ENCODE data around the gene TRIP13.

Gene TRIP13

GRCh38 chr5:860506-861150 is 32.1 kb upstream of the TRIP13 start:
- H3K4me3 ChIP-seq (ENCODE audit: low read depth in 1 of 2, low read length in 1 of 2): no peak overlapping the region
- no peak overlapping the region for H3K27ac ChIP-seq
- no peaks in the 10 kb centered on the region for H3K9me3 ChIP-seq
- peaks cover 44% of the 10 kb centered on the region for H3K36me3 ChIP-seq
- no peak for TF ChIP-seq CTCF (IDR thresholded peaks at IDR 0.05)
- H3K27me3 ChIP-seq: no peaks in the 10 kb centered on the region
- H3K4me1 ChIP-seq (ENCODE audit: control insufficient read depth in 1 of 2, insufficient read depth in 1 of 2, low read depth in 1 of 2, low read length in 1 of 2): no peaks in the 10 kb centered on the region

GRCh38 chr5:861442-862366 is 31.0 kb upstream of the TRIP13 start:
- Histone ChIP-seq H3K36me3 (peaks cover 52% of the 10 kb centered on the region), H3K9me3 (no peaks in the 10 kb centered on the region), H3K27ac (no peak overlapping the region)

GRCh38 chr5:862367-863243 is 30.1 kb upstream of the TRIP13 start:
- Histone ChIP-seq H3K9me3 (no peaks in the 10 kb centered on the region), H3K36me3 (peaks cover 60% of the 10 kb centered on the region), H3K4me3 (ENCODE audit: low read depth in 1 of 2, low read length in 1 of 2) (no peak overlapping the region), H3K27me3 (no peaks in the 10 kb centered on the region), H3K27ac (no peak overlapping the region), H3K4me1 (ENCODE audit: control insufficient read depth in 1 of 2, insufficient read depth in 1 of 2, low read depth in 1 of 2, low read length in 1 of 2) (no peaks in the 10 kb centered on the region)
- TF ChIP-seq CTCF (IDR thresholded peaks at IDR 0.05): no peak

More at GRCh38 chr5:861442-862366, 31.0 kb upstream of the TRIP13 start:
- no peaks in the 10 kb centered on the region for H3K27me3 ChIP-seq
- H3K4me1 ChIP-seq (ENCODE audit: control insufficient read depth in 1 of 2, insufficient read depth in 1 of 2, low read depth in 1 of 2, low read length in 1 of 2): no peaks in the 10 kb centered on the region
- TF ChIP-seq CTCF (IDR thresholded peaks at IDR 0.05): no peak
- no peak overlapping the region for H3K4me3 ChIP-seq (ENCODE audit: low read depth in 1 of 2, low read length in 1 of 2)

GRCh38 chr5:863244-863805 is 29.4 kb upstream of the TRIP13 start:
- no peak overlapping the region for H3K27ac ChIP-seq
- no peak for TF ChIP-seq CTCF (IDR thresholded peaks at IDR 0.05)
- no peak overlapping the region for H3K4me3 ChIP-seq (ENCODE audit: low read depth in 1 of 2, low read length in 1 of 2)
- H3K9me3 ChIP-seq: no peaks in the 10 kb centered on the region
- no peaks in the 10 kb centered on the region for H3K27me3 ChIP-seq
- H3K36me3 ChIP-seq: peaks cover 68% of the 10 kb centered on the region
- H3K4me1 ChIP-seq (ENCODE audit: control insufficient read depth in 1 of 2, insufficient read depth in 1 of 2, low read depth in 1 of 2, low read length in 1 of 2): no peaks in the 10 kb centered on the region
